ENCODE results near the gene PLA2G6.

PLA2G6 gene

DNA sequence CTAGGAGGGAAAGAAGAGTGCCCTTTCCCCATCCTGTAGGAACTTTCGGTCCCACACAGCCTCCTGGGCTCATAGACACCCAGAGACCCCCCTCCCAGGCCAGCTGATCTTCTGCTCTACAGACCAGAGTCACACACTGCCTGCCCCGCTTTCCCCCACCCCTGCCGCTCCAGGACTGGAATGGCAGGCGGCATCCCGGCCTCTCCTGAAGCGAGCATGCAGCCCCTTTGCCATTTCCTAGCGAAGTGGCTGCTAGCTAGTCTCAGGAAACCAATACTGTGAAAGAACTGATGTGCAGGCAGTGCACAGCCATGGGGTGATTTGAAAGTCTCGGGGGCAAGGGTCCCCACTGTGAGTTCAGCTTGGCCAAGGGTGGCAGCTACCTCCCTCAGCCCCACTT, 116.1 kb downstream of the PLA2G6 start:
- H3K4me1 ChIP-seq (ENCODE audit: control insufficient read depth in 1 of 2, insufficient read depth in 2 of 2, low read length in 2 of 2) = no peaks in the 10 kb centered on the region
- no peak overlapping the region for H3K27ac ChIP-seq (ENCODE audit: low read depth, low read length)
- H3K36me3 ChIP-seq (ENCODE audit: control insufficient read depth in 1 of 2, insufficient read depth in 2 of 2, low read length in 2 of 2) = peaks cover 21 to 72% of the 10 kb centered on the region in 2 donors
- no peaks in the 10 kb centered on the region for H3K9me3 ChIP-seq (ENCODE audit: control insufficient read depth in 1 of 2, low read length in 2 of 2)
- no peak overlapping the region for H3K9ac ChIP-seq (ENCODE audit: low read depth in 1 of 2, low read length in 2 of 2)
- no peaks in the 10 kb centered on the region for H3K27me3 ChIP-seq (ENCODE audit: control insufficient read depth in 1 of 2, insufficient read depth in 2 of 2, low read length in 2 of 2)
- H3K4me3 ChIP-seq (ENCODE audit: low read depth in 1 of 2, low read length in 2 of 2) = no peak overlapping the region

DNA sequence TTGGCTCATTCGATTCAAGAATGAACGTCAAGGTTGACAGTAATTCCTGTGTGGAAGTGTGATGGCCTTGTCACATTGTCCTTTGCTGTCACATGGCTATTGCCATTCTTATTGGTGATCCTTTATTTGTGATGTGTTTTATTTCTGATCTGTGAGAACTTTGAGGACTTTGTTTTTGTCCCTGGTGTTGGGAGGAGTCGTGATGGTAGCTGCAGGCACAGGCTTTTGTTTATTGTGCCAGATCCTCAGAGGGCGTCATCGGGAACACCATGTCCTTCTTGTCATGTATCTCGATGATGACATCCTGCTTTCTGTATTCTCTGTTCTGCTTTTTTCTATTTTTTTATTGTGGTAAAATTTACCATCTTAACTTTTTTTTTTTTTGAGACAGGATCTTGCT, 118.8 kb downstream of the PLA2G6 start:
- no peak overlapping the region for H3K27ac ChIP-seq (ENCODE audit: low read depth, low read length)
- H3K36me3 ChIP-seq (ENCODE audit: control insufficient read depth in 1 of 2, insufficient read depth in 2 of 2, low read length in 2 of 2) = peaks cover 18 to 61% of the 10 kb centered on the region in 2 donors
- no peak overlapping the region for H3K4me3 ChIP-seq (ENCODE audit: low read depth in 1 of 2, low read length in 2 of 2)
- no peaks in the 10 kb centered on the region for H3K9me3 ChIP-seq (ENCODE audit: control insufficient read depth in 1 of 2, low read length in 2 of 2)
- H3K4me1 ChIP-seq (ENCODE audit: control insufficient read depth in 1 of 2, insufficient read depth in 2 of 2, low read length in 2 of 2) = peaks cover 3 to 5% of the 10 kb centered on the region in 2 donors
- H3K27me3 ChIP-seq (ENCODE audit: control insufficient read depth in 1 of 2, insufficient read depth in 2 of 2, low read length in 2 of 2) = no peaks in the 10 kb centered on the region
- no peak overlapping the region for H3K9ac ChIP-seq (ENCODE audit: low read depth in 1 of 2, low read length in 2 of 2)

Measured in duodenal mucosa (tissue), 2 donors.